ENCODE data around the gene FAM9C.

DNA sequence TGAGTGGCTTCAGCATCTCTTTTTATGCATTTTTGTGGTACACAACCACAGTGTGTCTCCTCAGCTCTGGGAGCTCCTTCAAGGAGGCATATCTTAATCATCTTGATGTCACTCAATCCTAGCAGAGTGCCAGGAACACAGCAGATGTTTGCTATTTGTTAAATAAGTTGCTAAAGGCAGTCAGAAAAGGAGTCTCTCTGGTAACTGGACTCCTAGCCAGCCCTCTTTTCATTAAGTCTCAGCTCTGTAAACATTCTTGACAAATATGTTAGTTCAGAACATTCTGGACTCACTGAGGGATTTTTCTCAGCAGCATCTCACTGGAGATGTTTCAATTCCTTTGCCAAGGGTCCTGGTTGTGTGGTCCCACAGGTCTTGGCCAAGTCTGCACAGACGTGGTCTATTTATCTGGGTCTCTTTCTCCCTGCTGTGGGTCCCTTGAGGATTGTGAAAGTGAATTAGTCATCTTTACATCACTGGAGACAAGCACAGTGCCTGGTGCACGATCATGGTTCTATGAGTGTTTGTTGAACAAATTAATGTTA, 20.3 kb upstream of the FAM9C start:
- no peak for TF ChIP-seq FOS (IDR thresholded peaks at IDR 0.05; ENCODE audit: borderline replicate concordance, insufficient read depth, low read length)
- TF ChIP-seq JUN (IDR thresholded peaks at IDR 0.05; ENCODE audit: borderline replicate concordance, insufficient read depth, insufficient read length, low read depth): no peak
- TF ChIP-seq, protein P1, sequence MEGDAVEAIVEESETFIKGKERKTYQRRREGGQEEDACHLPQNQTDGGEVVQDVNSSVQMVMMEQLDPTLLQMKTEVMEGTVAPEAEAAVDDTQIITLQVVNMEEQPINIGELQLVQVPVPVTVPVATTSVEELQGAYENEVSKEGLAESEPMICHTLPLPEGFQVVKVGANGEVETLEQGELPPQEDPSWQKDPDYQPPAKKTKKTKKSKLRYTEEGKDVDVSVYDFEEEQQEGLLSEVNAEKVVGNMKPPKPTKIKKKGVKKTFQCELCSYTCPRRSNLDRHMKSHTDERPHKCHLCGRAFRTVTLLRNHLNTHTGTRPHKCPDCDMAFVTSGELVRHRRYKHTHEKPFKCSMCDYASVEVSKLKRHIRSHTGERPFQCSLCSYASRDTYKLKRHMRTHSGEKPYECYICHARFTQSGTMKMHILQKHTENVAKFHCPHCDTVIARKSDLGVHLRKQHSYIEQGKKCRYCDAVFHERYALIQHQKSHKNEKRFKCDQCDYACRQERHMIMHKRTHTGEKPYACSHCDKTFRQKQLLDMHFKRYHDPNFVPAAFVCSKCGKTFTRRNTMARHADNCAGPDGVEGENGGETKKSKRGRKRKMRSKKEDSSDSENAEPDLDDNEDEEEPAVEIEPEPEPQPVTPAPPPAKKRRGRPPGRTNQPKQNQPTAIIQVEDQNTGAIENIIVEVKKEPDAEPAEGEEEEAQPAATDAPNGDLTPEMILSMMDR (IDR thresholded peaks at IDR 0.05; ENCODE audit: extremely low read depth in 1 of 2, insufficient read depth in 1 of 2, low read depth in 1 of 2, low read length in 2 of 2): no peak

Measured in endothelial cell of umbilical vein (primary cell).